ENCODE measurements around the gene SCGB1C2.
"Not testable (repeated sequence)": the region's sequence is repeated elsewhere in the genome, so short reads cannot be mapped to it uniquely, and the experiment has no call there.

SCGB1C2 gene

DNA sequence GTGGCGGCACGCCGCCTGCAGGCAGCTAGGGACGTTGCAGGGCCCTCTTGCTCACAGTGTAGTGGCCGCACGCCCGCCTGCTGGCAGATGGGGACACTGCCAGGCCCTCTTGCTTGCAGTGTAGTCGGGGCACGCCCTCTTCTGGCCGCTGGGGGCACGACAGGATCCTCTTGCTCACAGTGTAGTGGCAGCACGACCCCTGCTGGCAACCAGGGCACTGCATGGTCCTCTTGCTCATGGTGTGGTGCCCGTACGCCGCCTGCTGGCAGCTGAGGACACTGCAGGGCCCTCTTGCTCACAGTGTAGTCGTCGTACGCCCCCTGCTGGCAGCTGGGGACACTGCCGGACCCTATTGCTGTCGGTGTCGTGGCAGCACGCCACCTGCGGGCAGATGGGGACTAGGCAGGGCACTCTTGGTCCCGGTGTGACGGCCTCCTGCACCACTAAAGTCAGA lies 3.0 kb upstream of the SCGB1C2 start:
- not testable (repeated sequence) for H3K27me3 ChIP-seq (ENCODE audit: insufficient read depth, low read length); H2AK5ac ChIP-seq (ENCODE audit: low read length); H3K4me2 ChIP-seq (ENCODE audit: low read length); H3K4me1 ChIP-seq (ENCODE audit: control insufficient read depth in 1 of 2, insufficient read depth in 2 of 2, low read length in 2 of 2); H4K8ac ChIP-seq (ENCODE audit: low read depth, low read length); H3K23ac ChIP-seq (ENCODE audit: low read length); H2AFZ ChIP-seq (ENCODE audit: insufficient read depth, low read length, poor library complexity); H4K91ac ChIP-seq (ENCODE audit: low read depth, low read length); H3K27ac ChIP-seq (ENCODE audit: low read depth, low read length); H3K4ac ChIP-seq (ENCODE audit: low read depth, low read length); H3K4me3 ChIP-seq (ENCODE audit: low read depth, low read length); H4K12ac ChIP-seq (ENCODE audit: low read depth, low read length); H3K36me3 ChIP-seq (ENCODE audit: control insufficient read depth in 1 of 2, insufficient read depth in 2 of 2, low read length in 2 of 2); H3K79me1 ChIP-seq (ENCODE audit: low read length); H2BK12ac ChIP-seq (ENCODE audit: low read length); H3K14ac ChIP-seq (ENCODE audit: low read length); DNase-seq; H3K9ac ChIP-seq (ENCODE audit: low read length); H2BK120ac ChIP-seq (ENCODE audit: insufficient read depth, low read length, poor library complexity); H3K9me3 ChIP-seq (ENCODE audit: insufficient read depth, low read depth, low read length); H2BK5ac ChIP-seq (ENCODE audit: low read depth, low read length, poor library complexity); H3K18ac ChIP-seq (ENCODE audit: low read length); H3K79me2 ChIP-seq (ENCODE audit: control insufficient read depth, insufficient read depth, low read length, poor library complexity)
- no CpG with 5 or more reads among the region's 25 CpGs for WGBS (ENCODE audit: extremely low coverage, insufficient coverage, insufficient read length)

DNA sequence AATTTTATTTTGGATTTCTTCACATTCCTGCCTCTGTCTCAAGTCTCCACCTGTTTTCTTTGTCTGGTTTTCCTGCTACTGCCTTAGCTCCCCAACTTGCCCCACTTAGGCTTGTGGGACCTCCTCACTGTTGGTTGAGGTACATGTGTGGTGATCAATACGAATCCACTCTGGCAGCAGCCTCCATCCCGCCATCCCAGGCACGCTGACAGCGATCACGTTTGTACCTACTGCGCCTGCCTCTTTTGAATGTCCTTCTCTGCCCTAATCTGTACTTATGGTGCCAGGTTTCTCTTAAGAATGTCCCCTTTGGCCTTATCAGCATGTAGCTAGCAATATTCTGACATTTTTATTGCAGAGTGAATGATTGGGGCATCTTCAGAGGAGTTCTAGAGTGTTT lies 2.3 kb upstream of the SCGB1C2 start:
- not testable (repeated sequence) for H2BK12ac ChIP-seq (ENCODE audit: low read length); H2BK5ac ChIP-seq (ENCODE audit: low read depth, low read length, poor library complexity); H2AFZ ChIP-seq (ENCODE audit: insufficient read depth, low read length, poor library complexity); H3K4me3 ChIP-seq (ENCODE audit: low read depth, low read length); H4K91ac ChIP-seq (ENCODE audit: low read depth, low read length); H3K18ac ChIP-seq (ENCODE audit: low read length); H3K27ac ChIP-seq (ENCODE audit: low read depth, low read length); H3K4ac ChIP-seq (ENCODE audit: low read depth, low read length); H3K4me1 ChIP-seq (ENCODE audit: control insufficient read depth in 1 of 2, insufficient read depth in 2 of 2, low read length in 2 of 2); H4K8ac ChIP-seq (ENCODE audit: low read depth, low read length); H3K9me3 ChIP-seq (ENCODE audit: insufficient read depth, low read depth, low read length); H3K79me1 ChIP-seq (ENCODE audit: low read length); H3K27me3 ChIP-seq (ENCODE audit: insufficient read depth, low read length); DNase-seq; H4K12ac ChIP-seq (ENCODE audit: low read depth, low read length); H3K9ac ChIP-seq (ENCODE audit: low read length); H2BK120ac ChIP-seq (ENCODE audit: insufficient read depth, low read length, poor library complexity); H3K36me3 ChIP-seq (ENCODE audit: control insufficient read depth in 1 of 2, insufficient read depth in 2 of 2, low read length in 2 of 2); H3K79me2 ChIP-seq (ENCODE audit: control insufficient read depth, insufficient read depth, low read length, poor library complexity); H2AK5ac ChIP-seq (ENCODE audit: low read length); H3K4me2 ChIP-seq (ENCODE audit: low read length); H3K23ac ChIP-seq (ENCODE audit: low read length); H3K14ac ChIP-seq (ENCODE audit: low read length)
- no CpG with 5 or more reads among the region's 6 CpGs for WGBS (ENCODE audit: extremely low coverage, insufficient coverage, insufficient read length)

DNA sequence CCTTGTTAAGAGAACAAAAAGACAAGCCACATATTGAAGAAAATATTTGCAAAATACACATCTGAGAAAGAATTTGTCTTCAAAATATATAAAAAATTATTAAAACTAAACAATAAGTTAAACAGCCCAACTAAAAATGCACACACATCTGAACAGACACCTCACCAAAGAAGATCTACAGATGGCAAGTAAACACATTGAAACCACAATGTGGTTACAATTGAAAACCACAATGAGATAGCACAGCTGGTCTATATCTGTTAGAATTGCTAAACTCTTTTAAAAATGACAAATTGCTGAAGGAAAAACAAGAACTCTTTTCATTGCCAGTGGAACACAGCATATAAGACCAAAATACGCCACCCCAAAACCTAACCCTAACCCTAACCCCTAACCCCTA lies 1.5 kb upstream of the SCGB1C2 start:
- H3K36me3 ChIP-seq (ENCODE audit: control insufficient read depth in 1 of 2, insufficient read depth in 2 of 2, low read length in 2 of 2); H2BK12ac ChIP-seq (ENCODE audit: low read length); H3K18ac ChIP-seq (ENCODE audit: low read length); H3K14ac ChIP-seq (ENCODE audit: low read length); H3K4me3 ChIP-seq (ENCODE audit: low read depth, low read length); H3K9me3 ChIP-seq (ENCODE audit: insufficient read depth, low read depth, low read length); H4K91ac ChIP-seq (ENCODE audit: low read depth, low read length); H3K4ac ChIP-seq (ENCODE audit: low read depth, low read length); H4K8ac ChIP-seq (ENCODE audit: low read depth, low read length); H3K4me2 ChIP-seq (ENCODE audit: low read length); H3K79me1 ChIP-seq (ENCODE audit: low read length); H3K79me2 ChIP-seq (ENCODE audit: control insufficient read depth, insufficient read depth, low read length, poor library complexity); H2AFZ ChIP-seq (ENCODE audit: insufficient read depth, low read length, poor library complexity); DNase-seq; H4K12ac ChIP-seq (ENCODE audit: low read depth, low read length); H3K27me3 ChIP-seq (ENCODE audit: insufficient read depth, low read length); H3K27ac ChIP-seq (ENCODE audit: low read depth, low read length); H3K23ac ChIP-seq (ENCODE audit: low read length); H2AK5ac ChIP-seq (ENCODE audit: low read length); H2BK5ac ChIP-seq (ENCODE audit: low read depth, low read length, poor library complexity); H2BK120ac ChIP-seq (ENCODE audit: insufficient read depth, low read length, poor library complexity); H3K9ac ChIP-seq (ENCODE audit: low read length); H3K4me1 ChIP-seq (ENCODE audit: control insufficient read depth in 1 of 2, insufficient read depth in 2 of 2, low read length in 2 of 2): not testable (repeated sequence)
- no CpG with 5 or more reads among the region's 1 CpG for WGBS (ENCODE audit: extremely low coverage, insufficient coverage, insufficient read length)

GRCh38 chr17:136531-136930 lies 838 bp upstream of the SCGB1C2 start:
- WGBS (ENCODE audit: extremely low coverage, insufficient coverage, insufficient read length), result no CpG with 5 or more reads among the region's 4 CpGs
- H3K4me2 ChIP-seq (ENCODE audit: low read length); H3K79me1 ChIP-seq (ENCODE audit: low read length); H3K14ac ChIP-seq (ENCODE audit: low read length); H3K79me2 ChIP-seq (ENCODE audit: control insufficient read depth, insufficient read depth, low read length, poor library complexity); H2AK5ac ChIP-seq (ENCODE audit: low read length); H3K23ac ChIP-seq (ENCODE audit: low read length); H4K12ac ChIP-seq (ENCODE audit: low read depth, low read length); H3K36me3 ChIP-seq (ENCODE audit: control insufficient read depth in 1 of 2, insufficient read depth in 2 of 2, low read length in 2 of 2); H2AFZ ChIP-seq (ENCODE audit: insufficient read depth, low read length, poor library complexity); H3K4ac ChIP-seq (ENCODE audit: low read depth, low read length); H2BK120ac ChIP-seq (ENCODE audit: insufficient read depth, low read length, poor library complexity); H4K91ac ChIP-seq (ENCODE audit: low read depth, low read length); DNase-seq; H3K18ac ChIP-seq (ENCODE audit: low read length); H3K4me3 ChIP-seq (ENCODE audit: low read depth, low read length); H3K9ac ChIP-seq (ENCODE audit: low read length); H4K8ac ChIP-seq (ENCODE audit: low read depth, low read length); H3K4me1 ChIP-seq (ENCODE audit: control insufficient read depth in 1 of 2, insufficient read depth in 2 of 2, low read length in 2 of 2); H3K27me3 ChIP-seq (ENCODE audit: insufficient read depth, low read length); H3K27ac ChIP-seq (ENCODE audit: low read depth, low read length); H3K9me3 ChIP-seq (ENCODE audit: insufficient read depth, low read depth, low read length); H2BK12ac ChIP-seq (ENCODE audit: low read length); H2BK5ac ChIP-seq (ENCODE audit: low read depth, low read length, poor library complexity): not testable (repeated sequence)

Measured in trophoblast cell (in vitro differentiated cells and primary cell).